DMS53 (cell line): ENCODE measurements around the gene BBS7.

ENCODE experiments used
- DNase-seq: peaks from one replicate; lab custom pipeline; 2025; lab: John Stamatoyannopoulos, UW

BBS7 gene

DNA sequence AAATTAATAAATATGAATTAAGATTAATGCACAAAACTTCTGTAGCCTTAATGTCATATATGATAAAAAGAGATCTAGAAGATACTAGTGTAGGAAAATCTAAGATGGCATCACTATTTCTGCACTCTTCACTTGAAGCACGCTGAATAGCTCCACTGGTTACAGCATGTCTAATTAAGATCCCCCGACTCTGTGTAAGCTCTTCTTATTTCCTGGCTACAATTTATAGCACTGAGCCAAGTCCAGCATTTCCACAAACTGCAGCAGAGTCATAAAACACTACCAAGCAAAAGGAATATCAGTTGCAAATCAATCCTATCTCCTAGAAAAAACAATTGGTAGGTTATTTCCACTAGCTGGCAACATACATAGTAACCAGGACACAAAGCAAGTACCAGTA lies 45.3 kb downstream of the BBS7 start:
- no peak for DNase-seq

DNA sequence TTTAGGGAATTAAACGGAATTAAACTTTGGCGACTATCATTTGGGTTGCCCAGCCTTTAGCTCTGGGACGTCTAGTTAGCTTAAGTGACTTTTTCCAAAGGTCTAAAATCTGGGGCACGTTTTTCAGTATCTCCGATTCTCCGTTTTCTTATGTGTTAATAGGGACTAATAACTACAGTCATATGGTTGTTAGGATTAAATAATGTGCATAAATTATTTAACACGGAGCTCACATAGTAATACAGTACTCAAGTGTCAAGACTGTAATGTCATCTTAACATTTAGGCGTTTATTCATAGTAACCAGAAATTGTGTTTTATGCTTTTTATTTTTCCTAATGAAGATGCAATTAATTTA lies 46.1 kb downstream of the BBS7 start:
- DNase-seq: no peak

DNA sequence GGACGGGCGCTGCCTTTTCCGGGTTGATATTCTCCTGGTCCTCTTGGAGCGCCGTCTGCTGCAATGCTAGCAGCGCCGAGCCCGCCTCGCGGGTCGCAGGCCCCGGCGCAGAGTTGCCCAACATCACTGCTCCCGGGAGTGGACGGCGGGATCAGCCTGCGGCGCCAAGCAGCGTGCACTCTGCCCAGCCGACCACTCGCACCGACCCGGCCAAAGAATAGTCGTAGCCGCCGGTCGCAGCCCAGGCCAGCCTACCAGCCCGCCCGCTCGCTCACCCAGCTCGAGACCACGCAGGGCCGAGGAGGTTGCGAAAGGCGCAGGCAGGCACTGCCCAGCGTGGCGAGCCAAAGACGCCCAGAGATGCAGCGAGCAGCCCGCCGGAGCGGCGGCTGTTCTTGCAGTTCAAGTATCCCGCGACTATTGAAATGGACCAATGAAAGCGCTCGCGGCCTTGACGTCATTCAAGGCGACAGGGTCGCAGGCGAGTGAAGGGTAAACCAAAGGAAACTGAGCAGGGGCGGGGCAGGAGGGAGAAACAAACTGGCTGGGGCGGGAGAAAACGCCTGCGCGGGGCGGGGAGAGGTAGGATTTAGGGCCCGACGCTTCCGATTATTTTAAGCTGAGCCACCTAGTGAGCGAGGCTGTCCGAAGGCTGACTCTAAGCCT lies 46.6 kb downstream of the BBS7 start, which contains the start of gene CCNA2:
TSS of gene CCNA2 (minus strand) at position 379 of the 666 bp plus-strand sequence. CDS start at position 124, 255 bp downstream.
- DNase-seq: peak; percentile 97

DNA sequence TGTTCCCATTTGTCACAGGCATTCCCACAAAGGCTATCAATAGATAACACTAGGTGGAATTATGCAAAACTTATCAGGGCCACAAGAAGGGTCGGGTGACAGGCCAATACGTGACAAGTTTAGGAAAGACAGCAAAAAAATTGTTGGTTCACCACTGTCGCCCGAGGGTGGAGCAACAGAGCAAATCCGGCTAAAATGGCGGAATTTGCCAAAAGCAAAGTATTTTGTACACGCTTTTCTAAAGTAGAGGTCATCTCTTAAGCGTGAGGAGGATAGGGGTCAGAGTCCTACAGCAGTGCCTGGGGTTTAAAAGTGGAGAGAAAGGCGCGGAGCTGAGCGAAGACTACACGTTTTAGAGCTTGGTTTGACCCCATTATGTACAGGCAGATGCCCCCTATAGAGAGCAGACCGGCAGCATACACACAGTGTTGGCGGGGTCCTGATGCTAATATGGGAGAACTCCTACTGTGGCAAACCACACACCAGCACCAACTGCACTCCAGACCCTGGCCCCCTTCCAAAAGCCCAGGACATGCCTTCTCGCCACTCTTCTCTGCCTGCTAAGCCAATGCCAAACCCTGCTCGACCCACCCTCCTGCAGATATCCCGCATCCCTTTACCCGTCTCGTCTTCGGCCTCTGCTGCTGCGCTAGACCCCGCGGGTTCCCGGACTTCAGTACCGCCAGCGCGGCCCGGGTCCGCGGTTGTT lies 47.3 kb downstream of the BBS7 start:
- DNase-seq: peak; percentile 45

DNA sequence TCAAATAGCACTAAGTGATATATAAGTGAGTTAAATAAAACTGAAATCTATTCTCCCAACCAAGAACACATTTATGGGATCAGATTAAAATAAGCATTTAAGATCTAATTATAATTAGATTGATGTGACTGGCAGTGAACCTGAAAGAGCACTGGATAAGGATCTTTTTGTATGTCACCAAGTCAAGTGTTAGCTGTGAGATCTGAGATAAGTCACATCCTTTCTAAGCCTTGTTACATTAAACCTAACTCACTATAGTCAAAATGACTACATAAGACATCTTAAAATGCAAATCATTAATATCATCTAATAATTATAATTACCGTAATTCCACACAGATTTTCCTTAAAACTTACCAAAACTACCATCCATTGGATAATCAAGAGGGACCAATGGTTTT lies 48.2 kb downstream of the BBS7 start:
- no peak for DNase-seq

DNA sequence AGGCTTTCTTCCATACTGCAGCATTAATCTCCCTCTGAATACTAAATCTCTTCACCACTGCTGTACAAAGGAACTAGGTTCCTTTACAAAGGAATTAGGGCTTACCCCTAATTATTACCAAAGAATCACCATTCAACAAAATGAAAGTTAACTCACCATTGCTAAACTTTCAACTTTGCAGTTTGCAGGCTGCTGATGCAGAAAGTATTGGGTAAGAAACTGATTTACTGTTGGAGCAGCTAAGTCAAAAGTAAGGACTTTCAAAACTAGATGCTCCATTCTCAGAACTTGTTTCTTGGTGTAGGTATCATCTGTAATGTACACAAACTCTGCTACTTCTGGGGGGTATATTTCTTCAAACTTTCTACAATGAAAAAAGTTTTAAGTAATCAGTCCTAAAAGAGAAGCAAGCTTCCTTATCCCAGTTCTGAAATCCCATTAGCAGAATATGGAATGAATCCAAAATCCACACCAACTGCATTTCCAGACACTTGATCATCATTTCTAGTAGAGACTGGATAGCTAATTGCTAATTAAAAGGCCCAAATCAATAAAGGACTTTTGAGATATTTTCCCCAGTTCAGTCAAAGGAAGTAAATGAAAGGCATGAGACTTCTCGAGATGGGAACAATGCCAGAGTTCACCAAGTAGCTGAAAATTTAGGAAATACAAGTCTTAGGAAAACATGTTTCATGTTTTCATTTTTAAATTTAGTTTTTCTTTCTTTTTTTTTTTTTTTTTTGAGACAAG lies 50.9 kb downstream of the BBS7 start:
- DNase-seq: no peak

DNA sequence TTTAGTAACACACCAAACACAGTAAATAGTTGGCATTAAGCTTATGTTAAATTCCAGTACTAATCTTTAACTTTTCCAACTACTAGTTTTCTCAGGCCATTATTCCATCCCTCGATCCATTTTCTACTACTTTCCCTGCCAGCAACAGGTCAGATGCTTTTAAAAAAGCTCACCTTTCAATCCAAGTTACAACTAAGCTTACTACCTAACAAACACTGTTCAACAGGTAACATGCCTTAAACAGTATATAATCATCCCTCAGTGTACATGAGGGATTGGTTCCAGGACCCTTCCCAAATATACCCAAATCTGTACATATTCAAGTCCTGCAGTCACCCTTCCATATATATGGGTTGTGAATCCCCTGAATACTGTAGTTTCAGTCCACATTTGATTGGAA lies 52.1 kb downstream of the BBS7 start:
- DNase-seq: no peak

DNA sequence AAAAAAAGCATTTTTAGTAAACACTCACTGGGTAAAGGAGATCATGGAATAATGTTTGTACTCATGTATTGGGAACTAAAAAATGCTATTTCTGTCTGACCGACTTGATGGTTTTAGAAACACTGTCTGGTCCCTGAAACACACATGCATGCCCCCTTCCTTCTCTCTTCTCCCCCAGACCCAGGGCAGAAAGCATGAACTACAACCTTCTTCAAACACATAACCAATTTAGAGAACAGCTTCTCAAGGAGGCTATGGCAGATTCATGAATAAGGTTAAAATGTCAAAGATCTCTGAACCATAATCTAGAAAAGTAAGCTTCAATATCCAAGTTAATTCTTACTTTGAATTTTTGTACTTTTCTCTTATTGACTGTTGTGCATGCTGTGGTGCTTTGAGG lies 52.6 kb downstream of the BBS7 start:
- no peak for DNase-seq

DNA sequence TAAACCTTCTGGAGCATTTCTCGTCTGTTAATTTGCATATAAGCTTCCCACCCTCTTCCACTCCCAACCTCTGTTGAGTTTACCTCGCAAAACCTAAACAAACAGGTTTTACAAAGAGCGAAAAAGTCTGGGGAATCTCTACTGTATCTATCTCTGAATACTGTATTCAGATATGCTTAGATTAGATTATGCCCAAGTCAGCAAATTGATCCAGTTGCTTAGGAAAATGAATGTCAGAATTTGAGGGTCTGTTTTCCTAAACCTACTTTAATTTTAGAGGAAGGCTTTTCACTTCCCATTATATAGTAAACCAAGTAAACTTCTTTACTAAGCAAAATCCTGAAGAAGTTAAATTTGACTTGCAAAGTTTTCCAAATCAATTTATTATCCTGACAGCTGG lies 53.3 kb downstream of the BBS7 start:
- DNase-seq: no peak

DNA sequence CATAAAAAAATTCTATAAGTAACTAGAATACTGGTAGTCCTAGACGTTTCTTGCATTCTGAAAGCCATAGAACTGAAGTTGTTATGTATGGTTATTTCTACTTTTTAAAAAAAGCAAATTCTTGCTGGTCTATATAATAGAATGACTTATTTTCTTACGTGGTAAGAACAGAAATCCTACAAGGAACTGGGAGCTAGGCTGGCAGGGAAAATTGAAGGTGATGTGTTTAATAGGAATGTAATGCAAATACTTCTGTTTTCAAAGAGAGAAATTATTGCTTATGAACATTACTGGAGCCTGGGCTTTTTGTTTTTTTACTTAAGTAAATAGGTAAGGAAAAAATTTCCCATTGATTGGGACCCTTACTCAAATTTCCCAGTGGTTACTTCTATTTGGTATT lies 55.5 kb downstream of the BBS7 start:
- no peak for DNase-seq

DNA sequence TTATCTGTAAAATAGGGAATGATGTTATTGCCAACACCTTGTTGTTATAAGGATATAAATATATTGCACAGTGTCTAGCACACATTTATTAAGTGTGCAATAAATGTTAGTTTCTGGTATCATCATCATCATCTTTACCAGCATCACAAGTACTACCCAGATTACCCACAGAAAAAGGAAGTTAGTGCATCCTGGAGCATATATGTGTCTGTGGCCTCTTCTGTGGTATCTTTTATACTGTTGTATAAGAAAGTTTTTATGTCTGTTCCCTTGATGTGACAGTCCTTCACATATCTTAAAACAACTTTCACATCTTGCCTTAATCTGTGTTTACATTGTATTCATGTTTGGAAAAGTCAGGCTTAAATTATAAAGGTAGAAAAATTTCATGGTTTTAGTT lies 59.2 kb downstream of the BBS7 start:
- no peak for DNase-seq

DNA sequence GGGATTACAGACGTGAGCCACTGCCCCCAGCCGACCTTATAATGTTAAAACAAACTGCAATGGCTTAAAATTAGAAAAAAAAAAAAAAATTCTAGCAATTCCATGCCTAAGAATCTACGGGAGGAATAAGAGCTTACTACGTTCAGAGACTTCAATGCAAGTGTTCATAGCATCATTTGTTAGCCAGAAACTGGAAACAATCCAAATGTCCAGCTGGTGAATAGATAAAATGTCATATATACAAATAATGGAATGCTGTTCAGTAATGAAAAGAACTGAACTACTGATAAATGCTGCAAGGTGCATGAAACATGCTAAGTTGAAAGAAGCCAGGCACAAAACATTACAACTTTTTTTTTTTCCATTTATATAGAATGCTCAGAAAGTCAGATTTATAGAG lies 63.9 kb downstream of the BBS7 start:
- DNase-seq: no peak

DNA sequence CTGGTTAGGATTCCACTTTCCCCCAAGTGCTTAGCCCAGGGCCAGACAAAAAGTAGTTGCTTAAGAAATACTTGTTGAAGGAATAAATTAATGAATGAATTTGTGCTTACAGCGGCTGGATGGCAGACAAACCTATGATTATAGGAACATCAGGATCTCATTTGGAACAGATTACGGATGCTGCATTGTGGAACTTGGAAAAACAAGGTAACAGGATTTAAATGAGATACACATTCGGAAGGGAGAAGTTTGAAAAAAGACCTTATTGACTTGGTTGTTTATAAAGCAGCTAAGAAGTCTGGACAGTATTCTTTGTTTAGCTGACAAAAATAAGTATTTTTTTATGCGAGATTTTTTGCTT lies 68.6 kb downstream of the BBS7 start:
- peak; percentile 25 for DNase-seq

DNA sequence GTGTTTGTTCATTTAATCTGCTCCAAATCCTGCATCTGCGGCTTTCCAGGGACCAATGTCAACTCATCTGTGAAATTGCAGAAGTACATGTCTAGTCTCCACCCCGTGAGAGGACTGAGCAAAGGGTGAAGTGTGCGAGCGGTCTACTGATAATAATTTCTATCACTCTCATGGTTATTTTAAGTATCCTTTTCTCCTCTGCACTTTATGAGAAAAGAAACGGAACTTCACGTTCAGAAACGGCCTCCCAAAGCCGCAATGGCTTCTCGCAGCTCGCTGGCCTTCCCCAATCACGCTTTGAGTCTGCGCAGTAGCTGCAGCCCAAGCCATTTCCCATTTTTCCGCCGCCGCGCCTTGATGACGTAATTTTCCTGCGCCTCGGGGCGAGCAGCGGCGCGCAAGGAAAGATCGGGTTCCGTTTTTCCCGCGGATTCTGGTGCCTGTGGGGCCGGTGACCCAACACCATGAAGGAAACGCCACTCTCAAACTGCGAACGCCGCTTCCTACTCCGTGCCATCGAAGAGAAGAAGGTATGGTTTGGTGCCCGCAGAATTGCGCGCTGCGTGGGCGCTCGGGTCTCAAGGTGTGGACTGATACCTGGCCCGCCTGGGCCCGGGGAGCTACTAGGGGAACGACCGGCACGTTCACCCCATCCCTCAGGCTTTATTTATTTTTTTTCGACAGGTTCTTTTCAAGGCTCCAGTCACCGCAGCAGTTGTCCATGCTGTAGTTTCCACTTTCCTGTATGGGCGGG lies 69.1 kb downstream of the BBS7 start, which contains the start of gene EXOSC9:
TSS of gene EXOSC9 (plus strand) at position 363 of the 754 bp plus-strand sequence. CDS start at position 465, 102 bp downstream.
- DNase-seq: peak; percentile 93

DNA sequence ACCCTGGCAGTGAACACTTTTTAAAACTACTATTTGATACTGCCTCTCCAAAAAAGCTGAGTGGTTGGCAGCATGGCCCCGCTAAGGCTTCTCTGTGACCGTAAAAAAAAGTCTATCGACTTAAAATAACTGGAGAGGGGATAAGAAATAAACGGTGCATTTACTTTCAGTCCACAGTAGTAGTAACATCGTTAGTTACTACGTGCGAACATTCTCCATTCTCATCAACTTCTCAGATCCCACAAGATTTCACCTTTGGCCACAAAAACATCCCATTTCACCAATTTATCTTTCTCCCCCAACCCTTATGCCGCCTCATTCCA lies 69.7 kb downstream of the BBS7 start:
- no peak for DNase-seq

DNA sequence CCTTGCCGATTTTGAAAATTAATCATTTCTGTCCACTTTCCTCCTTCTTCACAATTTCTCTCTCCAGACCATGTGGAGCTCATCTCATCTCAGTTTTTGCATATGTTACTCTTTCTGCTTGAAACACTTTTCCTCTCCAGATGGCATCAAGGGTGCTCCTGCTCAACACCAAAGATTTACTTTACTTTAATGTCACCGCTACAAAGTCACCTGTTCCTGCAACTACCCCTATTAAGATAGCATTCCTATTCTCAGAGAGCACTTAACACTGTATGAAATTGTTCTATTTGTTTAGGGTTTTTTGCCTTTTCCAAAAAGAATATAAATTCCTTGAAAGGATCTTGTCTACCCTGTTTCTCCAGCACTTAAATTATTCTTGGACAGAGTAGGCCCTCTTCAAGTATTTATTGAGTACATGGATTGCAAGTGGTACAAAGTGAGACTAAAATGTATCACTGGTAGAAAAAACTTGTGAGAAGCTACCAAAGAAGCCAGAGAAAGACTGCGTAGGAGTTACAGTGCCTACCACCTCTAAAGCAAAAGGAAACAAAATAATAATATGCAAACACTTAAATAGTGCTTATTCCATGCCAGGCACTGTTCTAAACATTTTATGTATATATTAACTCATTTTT lies 70.3 kb downstream of the BBS7 start:
- DNase-seq: no peak

DNA sequence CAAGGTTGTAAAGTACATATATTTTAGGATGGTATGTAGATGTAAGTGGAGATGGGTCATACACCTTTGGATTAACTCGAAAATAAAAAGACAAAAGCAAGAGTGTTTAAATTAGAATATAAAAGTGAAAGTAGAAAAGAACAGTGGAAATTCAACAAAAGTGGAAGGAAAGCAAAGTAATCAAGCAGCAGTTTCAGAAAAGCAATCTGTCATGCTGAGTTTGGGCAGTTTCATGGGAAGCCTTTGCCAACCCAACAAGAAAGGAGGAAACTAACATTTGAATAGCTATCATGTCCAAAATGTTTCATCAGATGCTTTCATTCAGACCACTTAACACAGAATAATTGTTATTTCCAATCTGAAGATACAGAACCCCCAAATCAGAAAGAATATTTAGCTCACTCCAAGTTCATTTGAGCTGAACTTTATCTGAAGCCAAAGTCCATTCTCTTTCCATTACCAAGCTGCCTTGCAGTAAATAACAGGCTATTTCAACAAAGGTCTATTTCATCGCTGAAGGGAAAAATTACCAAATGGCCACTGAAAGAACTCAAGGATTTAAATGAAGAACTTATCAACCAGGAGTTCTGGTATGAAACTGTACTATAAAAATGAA lies 71.0 kb downstream of the BBS7 start:
- DNase-seq: no peak

DNA sequence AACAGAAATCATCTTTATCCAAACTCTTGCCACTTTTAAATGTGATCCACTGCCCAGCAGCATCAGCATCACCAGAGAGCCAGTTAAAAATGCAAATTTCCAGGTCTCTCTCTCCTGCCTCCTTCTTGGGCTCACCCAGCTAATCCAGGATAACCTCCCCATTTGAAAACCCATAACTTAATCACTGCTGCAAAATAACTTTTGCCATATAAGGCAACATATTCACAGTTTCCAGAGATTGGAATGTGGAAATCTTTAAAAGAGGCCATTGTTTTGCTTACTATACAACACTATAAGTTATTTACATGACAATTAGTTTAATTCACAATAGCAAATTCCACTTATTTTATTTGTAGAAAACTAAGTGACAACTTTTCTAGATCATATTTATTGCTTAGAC lies 74.0 kb downstream of the BBS7 start:
- DNase-seq: no peak

DNA sequence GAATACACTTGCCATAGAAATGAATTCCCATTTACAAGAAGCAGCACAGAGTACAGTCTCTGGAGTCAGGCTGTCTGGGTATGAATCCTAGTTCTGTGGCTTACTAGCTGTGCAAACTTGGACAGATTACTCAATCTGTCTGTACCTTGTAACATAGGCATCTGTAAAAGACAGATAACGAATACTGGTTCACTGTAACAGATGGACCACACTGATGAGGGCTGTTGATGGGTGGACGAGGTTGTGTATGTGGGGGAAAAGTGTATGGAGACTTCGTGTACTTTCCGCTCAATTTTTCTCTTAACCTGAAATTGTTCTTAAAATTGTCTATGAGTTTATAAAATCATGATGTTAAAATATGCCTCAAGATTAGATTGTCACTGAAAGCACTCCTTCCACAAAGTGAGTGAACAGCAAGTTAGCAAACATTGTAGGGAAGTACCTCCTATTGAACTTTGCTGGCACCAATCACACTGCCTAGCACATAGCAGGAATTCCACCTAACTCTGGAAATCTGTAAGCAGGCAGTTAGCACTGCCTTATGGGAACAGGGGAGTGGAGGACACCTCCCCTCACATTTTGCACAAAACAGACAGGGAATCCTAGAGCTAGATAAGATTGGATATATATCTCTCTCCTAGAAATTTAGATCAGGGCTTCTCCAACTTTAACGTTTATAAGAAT lies 75.6 kb downstream of the BBS7 start:
- no peak for DNase-seq

DNA sequence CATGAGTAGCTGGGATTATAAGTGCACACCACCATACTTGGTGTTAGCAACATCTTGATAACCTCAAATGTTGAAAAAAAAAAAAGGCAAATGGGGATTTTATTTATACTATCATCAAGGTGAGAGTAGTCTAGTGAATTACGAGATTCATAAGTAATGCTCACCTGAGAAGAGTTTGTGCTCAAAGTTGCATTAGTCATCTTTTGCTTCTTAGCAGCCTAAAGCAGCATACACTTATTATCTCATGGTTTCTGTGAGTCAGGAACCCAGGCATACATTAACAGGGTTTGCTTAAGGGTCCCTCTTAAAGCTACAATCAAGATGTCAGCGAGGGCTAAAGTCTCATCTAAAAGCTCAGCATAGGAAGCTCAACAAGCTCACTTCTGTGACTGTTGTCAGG lies 77.3 kb downstream of the BBS7 start:
- no peak for DNase-seq

DNA sequence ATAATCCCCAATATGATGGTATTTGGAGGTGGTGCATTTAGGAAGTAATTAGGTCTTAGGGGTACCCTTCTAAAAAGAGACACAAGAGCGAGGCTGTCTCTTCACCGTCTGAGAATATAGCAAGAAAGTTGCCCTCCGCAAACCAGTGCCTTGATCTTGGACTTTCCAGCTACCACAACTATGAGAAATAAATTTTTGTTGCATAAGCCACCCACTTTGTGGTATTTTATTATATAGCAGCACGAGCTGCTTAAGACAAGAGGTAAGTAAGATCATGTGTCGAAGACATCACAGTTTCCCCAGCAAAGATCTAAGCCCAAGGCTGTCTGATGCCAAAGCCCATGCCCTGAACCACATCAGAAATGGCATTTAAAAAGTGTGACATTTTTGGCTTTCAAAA lies 78.8 kb downstream of the BBS7 start:
- DNase-seq: no peak
